ENCODE data around the gene MEN1.

MEN1 gene

DNA sequence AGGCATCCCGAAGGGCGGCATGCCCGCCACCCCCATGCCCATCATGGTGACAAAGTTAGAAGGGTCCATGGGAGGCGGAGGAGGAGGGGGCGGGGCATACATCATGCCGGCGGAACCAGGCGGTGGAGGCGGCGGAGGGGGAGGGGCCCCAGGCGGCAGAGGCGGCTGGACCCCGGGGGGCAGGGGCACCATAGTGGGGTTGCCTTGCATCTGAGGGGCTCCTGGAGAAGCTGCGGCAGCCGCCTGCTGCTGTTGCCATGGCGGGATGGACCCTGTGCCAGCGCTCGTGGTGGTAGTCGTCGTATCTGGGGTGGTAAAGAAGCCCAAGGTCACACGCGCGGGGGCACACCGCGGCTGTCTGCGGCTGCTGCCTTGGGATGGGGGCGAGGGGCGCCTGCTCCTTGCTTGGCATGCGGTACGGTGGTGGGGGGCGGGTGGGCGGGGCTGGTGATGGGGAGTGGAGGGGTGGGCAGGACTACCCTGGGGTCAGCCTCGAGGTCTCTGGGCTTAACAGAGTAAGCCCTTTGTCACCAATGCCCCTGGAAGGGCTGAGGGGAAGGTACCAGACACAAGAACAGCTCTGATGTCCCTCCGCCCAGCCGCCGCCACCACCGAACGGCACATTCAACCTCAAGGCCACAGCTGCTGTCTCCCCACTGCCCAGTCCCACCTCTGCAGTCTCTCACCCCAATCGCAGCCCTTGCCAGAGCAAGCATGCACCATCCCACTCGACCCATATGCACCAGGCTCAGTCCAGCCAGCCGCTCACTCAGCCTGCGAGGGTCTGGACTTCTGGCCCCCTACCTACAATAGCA is 44.3 kb downstream of the MEN1 start:
- H3K4me3 ChIP-seq (ENCODE audit: low read depth, low read length): no peak overlapping the region

DNA sequence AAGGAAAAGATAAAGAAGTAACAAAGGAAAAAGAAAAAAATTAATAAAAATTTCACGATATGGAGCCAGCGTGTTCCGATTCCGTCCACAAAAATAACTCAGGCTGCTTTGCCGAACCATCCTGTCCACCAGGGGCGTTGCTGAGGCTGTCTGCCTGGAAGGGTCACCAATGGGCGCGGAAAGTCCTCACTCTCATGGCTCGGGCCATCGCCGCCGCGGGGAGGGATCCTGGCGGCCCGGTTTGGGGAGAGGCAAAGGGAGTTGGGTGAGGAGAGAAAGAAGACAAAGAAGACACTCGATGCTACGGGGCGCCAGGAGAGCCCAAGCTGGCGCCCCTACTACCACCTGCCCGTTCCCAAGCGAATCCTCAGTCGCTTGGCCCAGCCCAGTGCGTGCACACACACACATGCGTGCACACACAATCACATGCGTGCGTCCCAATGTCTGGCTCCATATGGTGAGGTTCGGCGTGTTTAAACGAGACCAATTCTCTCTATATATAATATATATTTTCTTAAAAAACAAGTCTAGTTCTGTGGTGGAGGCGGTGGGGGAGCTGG is 45.0 kb downstream of the MEN1 start:
- no peak overlapping the region for H3K4me3 ChIP-seq (ENCODE audit: low read depth, low read length)

DNA sequence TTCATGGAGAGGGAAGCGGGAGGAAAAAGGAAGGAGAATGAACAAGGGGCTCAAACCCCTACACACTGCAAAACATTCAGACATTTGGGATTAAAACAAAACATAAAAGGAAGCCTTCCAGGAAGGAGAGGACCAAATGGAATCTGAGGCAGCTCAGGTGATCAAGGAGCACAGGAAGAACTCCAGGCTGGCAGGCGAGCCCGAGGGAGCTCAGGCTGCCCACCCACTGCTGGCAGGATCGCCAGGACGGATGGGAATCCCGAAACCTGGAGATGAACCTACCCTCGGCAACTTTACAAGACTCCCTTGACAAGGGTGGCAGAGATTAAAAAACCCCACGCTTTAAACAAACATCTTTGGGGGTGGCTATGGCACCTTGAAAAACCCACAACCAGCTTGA is 45.6 kb downstream of the MEN1 start:
- H3K4me3 ChIP-seq (ENCODE audit: low read depth, low read length): no peak overlapping the region

DNA sequence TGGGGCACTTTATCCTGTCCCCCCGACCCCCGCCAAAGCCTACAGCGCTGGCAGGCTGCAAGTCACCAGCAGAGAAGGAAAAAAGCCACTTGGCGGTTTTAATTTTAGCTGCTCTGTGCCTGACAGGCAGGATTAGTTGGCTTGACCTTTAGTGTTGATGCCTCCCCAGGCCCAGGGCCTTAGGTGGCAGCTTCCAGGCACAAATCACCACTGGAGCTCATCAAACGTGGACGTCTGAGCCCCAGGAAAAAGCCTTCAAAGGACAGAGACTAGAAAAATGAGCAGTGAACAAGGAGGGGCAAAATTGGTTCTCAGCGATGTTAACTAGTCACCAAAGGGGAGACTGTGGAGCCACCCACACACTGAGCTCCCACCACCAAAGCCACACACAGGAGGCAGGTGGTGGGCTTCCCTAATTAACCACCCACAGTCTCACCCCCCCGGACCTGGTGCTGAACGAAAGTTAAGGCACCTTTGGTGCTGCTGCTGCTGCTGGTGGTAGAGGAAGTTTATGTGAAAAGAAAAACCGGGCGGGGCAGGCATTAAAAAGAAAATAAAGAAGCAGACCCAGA is 46.2 kb downstream of the MEN1 start:
- H3K4me3 ChIP-seq (ENCODE audit: low read depth, low read length): no peak overlapping the region

DNA sequence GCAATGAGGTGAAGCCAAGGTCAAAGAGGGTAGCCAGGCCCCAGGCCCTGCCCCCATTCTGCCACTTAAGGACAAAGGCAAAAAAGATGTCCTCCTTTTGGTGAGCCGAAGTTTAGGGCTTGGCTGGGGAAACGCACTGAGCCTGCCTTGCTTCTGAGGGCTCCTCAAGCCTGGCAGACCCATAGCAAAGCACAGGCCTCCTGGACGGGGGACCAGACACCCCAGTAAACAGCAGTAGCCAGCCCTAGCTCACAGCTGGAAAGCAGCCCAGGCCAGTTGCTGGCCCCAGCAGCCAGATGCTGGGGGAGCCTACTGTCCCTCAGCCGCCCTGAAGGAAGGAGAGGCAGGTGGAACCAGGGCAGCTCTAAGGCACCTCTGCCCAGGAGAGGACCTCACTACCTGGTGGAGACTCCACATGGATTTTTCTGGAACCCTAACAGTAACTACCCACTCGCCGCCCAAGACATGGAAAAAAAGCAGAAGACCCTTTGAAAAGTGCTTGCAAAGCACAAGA is 46.8 kb downstream of the MEN1 start:
- no peak overlapping the region for H3K4me3 ChIP-seq (ENCODE audit: low read depth, low read length)

DNA sequence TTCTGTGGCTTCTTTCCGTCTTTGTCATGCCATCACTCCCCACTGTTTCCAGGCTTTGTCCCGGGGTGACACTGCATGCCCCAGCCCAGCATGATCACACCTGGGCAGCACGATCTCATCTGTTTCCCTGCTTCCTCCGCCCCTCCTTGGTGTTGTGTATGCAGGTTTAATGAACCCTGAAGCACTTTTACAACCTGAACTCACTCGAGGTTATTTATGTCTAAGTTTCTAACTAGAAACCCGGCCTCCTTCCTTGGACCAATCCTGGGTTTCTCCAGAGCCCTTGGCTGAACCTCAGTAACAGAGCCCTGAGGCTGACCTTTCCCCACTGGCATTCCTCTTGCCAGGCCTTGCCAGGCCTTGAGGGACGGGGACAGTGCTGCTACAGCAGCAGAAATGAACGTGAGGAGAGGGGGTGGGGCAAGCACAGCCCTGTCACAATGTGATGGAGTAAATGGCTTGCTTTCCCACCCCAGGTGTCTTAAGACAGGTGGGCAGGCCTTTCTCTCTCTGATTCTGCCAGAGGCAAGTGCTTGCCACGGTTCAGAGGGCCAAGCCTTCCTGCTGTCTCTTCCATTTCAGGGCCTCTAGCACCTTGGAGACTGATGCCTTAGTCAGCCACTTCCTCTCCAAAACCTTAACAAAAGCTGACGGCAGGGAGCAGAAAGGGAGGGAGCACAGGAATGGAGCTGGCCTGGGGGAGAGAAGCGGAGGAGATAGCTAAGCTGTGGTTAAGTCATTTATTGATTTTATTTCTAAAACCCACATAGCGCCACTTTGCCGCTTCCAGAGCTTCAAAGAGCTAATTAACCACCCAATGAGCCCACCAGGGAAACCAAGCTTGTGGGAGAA is 47.5 kb downstream of the MEN1 start:
- no peak overlapping the region for H3K4me3 ChIP-seq (ENCODE audit: low read depth, low read length)

GRCh38 chr11:64762277-64762673 is 48.1 kb downstream of the MEN1 start:
- no peak overlapping the region for H3K4me3 ChIP-seq (ENCODE audit: low read depth, low read length)

GRCh38 chr11:64760759-64761420 is 49.5 kb downstream of the MEN1 start:
- no peak overlapping the region for H3K4me3 ChIP-seq (ENCODE audit: low read depth, low read length)

DNA sequence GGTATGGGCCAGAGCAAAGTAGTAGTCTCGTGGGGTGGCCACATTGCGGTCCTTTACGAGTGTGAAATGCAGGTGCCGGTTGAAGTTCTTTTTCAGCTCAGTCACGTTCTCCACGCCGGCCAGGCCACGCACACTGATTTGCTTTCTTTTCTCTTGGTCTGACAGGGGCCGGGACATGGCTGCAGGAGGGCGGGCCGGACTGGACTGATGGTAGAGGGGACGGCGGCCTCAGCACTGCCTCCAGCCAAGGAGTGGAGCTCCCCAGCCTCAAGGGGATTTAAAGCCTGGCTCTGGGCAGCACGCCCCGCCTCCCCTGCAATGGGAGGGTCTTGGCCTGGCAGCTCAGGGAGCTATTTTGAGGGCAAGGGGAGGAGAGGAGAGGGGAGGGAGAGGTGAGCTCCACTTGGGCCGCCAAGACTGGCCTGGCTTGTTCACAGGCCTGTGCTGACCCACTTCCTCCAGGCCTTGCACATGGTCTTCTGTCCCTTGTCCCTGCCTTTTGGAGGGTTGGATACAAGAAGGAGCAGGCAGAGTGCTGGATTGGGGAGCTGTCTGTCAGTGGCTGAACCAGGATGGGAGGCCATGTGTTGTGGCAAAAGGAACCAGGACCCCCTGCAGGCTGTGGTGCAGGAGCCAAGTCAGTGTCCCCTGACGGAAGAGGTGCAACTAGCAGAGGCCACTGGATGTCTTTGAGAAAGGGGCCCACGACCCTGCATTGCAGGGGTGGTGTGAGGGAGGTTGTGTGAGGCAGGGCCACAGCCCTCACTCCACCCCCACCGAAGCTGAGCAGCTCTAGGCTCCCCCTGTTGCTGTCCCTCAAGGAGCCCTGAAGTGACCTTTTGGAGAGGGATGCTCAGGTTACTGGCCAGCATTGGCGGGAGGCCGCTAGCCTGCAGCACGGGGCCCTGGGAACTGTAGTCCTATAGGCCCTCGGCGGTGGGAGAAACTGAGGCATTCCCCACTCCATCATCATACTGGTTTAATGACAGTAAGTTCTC is 50.3 kb downstream of the MEN1 start, which contains the start of gene PYGM:
PYGM (minus strand) TSS at position 253 of the 998 bp plus-strand sequence; CDS start at position 177, 76 bp downstream.
- no peak within 1 kb of the TSS for H3K4me3 ChIP-seq (ENCODE audit: low read depth, low read length)

- H3K4me3 ChIP-seq (ENCODE audit: low read depth, low read length): no peak overlapping the region
Observed at GRCh38 chr11:64759131-64759721, 51.1 kb downstream of the MEN1 start.

DNA sequence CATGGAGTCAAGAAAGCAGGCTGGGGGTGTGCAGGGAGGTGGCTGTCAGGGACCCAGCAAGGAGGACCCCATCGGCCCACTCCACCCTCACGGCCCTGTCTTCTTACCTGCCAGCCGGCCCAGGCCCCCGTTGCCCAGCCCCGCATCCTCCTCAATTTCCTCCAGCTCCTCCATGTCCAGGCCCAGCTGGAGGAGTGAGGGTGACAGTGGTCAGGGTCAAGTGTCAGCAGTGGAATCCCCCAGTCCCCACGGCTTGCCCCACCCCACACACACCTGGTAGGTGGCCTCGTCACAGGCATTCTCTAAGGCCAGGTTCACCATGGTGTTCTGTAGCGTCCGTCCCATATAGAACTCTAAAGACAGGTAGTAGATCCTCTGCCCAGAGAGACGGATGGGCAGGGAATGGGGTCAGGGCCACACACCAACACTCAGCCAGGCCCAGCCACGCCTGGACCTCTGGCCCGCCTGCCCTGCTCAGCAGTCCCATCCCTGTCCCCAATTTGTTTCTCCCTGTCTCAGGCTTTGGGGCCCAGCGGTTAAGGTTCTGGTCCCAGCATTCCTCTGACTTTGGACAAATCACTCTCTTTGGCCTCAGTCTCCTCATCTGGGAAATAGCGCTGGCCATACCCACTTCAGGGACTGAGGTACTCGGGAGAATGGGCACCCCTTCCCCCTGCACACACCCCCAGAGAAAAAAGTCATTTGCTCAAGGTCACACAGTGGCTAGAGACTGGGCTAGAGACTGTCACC is 51.8 kb downstream of the MEN1 start:
- H3K4me3 ChIP-seq (ENCODE audit: low read depth, low read length): no peak overlapping the region

DNA sequence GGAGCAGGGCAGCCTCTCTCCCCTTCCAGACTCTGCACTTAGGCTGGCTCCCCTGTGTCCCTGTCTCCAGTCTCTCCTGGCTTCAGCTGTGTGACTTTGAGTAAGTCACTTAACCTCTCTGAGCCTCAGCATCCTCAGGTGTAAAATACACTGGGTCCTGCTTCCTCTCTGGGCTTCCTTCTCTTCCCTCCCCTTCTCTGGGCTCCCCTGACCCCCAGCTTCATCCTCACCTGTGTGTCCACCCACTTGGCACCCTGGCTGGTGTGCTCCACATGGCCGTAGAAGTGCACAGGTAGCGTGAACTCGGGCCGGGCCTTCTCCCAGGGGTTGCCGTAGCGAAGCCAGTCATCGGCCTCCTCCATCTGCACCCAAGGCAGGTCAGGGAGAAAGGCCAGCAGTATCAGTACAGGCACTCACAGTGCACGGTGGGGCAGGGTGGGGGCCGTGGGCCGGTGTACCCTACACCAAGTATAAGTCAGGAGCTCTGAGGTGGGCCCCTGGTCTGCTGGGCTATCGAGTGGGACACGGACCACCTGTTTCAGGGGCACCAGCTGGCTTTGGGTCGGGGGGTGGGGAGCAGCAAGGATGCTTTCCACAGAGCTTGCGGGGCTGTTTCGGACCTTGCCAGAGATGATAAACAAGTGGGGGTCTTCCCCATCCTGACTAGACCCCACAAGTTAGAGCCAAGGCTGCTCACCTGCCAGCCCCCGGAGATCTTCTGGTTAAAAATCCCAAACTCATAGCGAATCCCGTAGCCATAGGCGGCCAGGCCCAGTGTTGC is 52.6 kb downstream of the MEN1 start:
- H3K4me3 ChIP-seq (ENCODE audit: low read depth, low read length): no peak overlapping the region

GRCh38 chr11:64755681-64756361 is 54.5 kb downstream of the MEN1 start:
- H3K4me3 ChIP-seq (ENCODE audit: low read depth, low read length): no peak overlapping the region

DNA sequence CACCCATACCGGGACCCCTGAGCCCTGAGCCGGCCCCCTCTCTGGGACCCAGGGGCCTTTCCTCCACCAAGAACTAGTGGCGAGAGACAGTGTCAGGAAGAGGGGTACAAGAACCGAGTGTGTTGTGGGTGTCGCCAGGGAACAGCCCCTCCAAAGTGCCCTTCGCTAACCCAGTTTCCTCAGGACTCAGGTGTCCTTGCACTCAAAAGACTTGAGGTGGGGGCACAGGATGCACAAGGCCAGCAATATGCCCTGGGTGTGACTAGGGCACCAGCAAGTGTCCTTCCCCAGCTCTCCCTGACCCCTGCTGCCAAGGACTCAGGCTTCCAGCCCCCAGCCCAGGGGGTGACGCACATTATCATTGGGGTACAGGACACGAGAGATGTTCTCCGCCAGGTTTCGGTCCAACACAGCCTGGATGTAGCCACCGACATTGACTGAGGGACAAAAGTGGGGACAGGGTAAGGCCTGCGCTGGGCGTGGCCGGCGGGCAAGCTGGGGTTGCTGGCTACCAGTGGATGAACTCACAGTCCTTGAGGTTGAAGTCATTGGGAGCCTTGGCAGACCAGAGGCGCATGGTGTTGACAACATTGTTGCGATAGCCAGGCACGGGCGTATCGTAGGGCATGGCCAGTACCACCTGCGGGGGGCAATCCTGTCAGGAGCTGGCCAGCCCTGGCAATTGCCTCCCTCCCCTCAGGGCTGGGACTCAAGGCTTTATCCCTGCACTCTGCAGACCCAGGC is 55.3 kb downstream of the MEN1 start:
- no peak overlapping the region for H3K4me3 ChIP-seq (ENCODE audit: low read depth, low read length)

DNA sequence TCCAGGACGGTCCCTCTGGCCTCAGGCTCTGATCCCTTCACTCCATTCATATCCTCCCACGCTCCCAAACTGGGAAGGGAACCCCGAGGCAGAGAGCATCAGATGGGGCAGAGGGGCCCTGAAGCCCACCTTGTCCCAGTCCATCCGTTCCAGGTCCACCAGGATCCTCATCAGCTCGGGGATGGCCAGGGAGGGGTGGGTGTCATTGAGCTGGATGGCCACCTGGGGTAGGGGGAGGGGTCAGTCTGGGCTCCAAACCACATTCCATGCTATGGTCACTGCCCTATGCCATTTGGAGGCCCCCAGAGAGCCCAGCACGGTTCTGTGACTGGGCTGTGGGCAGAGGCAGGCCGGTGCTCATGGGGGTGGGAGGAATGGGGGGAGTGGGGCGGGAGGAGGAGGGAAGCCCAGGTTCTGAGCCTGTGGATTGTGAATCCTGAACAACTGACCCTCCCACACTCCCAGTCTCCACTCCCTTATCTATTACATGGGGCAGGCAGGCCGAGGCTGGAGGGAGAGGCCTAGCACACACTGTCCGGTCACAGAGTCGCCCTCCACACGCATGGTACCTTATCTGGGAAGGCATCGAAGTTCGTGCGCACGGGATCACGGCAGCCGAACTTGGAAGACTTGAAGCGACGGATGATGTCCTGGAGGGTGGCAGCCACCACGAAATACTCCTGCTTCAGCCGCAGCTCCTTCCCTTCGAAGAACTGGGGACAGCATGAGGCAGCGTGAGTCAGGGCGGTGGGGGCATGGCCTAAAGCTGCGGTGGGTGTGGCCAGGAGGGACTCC is 56.0 kb downstream of the MEN1 start:
- no peak overlapping the region for H3K4me3 ChIP-seq (ENCODE audit: low read depth, low read length)

Measured in iPS-11a (cell line).